HUES6 (cell line): ENCODE data around the gene RTN4.

Experiments
- H3K27ac ChIP-seq: 2 replicates; pipeline ENCODE4 v1.7.0; 2013; ENCODE audit warnings: low read depth, mild to moderate bottlenecking, low read length, inconsistent platforms
- H3K27me3 ChIP-seq: 2 replicates; pipeline ENCODE4 v1.6.1; 2013; ENCODE audit warnings: low read length; ENCODE audit not compliant: control insufficient read depth, insufficient read depth
- H3K36me3 ChIP-seq: 2 replicates; pipeline ENCODE4 v1.6.1; 2013; ENCODE audit warnings: low read length; ENCODE audit not compliant: control insufficient read depth, insufficient read depth
- H3K4me1 ChIP-seq: 2 replicates; pipeline ENCODE4 v1.6.1; 2013; ENCODE audit warnings: low read length; ENCODE audit not compliant: control insufficient read depth, insufficient read depth
- H3K4me3 ChIP-seq: 2 replicates; pipeline ENCODE4 v1.5.1; 2013; ENCODE audit warnings: low read depth, low read length
- H3K9ac ChIP-seq: one replicate; pipeline ENCODE4 v1.6.1; 2013; ENCODE audit warnings: mild to moderate bottlenecking, low read length
- H3K9me3 ChIP-seq: 2 replicates; pipeline ENCODE4 v1.6.1; 2013; ENCODE audit warnings: low read depth, low read length; ENCODE audit not compliant: control insufficient read depth, insufficient read depth

Gene RTN4

DNA sequence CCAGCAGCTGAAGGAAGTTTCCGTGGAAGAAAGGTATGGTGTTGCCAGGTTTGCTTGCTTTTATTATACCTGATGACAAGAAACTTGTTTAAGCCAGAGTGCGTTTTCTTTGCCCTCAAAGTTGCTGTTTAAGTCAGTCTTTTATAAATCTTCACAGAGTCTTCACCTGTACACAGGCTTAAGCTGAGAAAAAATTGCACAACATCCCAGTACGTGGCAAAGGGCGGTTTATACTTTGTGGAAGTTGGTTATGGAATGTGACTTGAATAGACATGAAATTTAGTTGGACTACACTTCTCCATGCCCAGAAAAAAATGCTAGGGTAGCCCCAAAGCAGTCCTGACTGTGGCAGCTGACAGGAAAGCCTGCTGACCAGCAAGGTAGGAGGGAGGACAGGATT lies 121.5 kb downstream of the RTN4 start:
- H3K27me3 ChIP-seq = no peaks in the 10 kb centered on the region
- no peak overlapping the region for H3K4me3 ChIP-seq
- no peak overlapping the region for H3K27ac ChIP-seq
- H3K36me3 ChIP-seq = no peaks in the 10 kb centered on the region
- H3K9me3 ChIP-seq = 0 out of 2 replicates have a peak, but pooled peaks cover 2% of the 10 kb centered on the region
- no peak overlapping the region for H3K9ac ChIP-seq
- no peaks in the 10 kb centered on the region for H3K4me1 ChIP-seq

- no peaks in the 10 kb centered on the region for H3K4me1 ChIP-seq
- no peaks in the 10 kb centered on the region for H3K36me3 ChIP-seq
- no peak overlapping the region for H3K9ac ChIP-seq
- H3K4me3 ChIP-seq = no peak overlapping the region
- H3K9me3 ChIP-seq = 0 out of 2 replicates have a peak, but pooled peaks cover 2% of the 10 kb centered on the region
- no peaks in the 10 kb centered on the region for H3K27me3 ChIP-seq
- H3K27ac ChIP-seq = no peak overlapping the region
These were observed 122.3 kb downstream of the RTN4 start for GRCh38 chr2:54927751-54928615.

- Histone ChIP-seq H3K9me3 (0 out of 2 replicates have a peak, but pooled peaks cover 2% of the 10 kb centered on the region), H3K4me3 (no peak overlapping the region), H3K4me1 (no peaks in the 10 kb centered on the region), H3K9ac (no peak overlapping the region), H3K27ac (no peak overlapping the region), H3K36me3 (no peaks in the 10 kb centered on the region), H3K27me3 (no peaks in the 10 kb centered on the region)
These were observed 123.0 kb downstream of the RTN4 start for GRCh38 chr2:54927085-54927750.

- 0 out of 2 replicates have a peak, but pooled peaks cover 2% of the 10 kb centered on the region for H3K9me3 ChIP-seq
- H3K4me3 ChIP-seq = no peak overlapping the region
- H3K9ac ChIP-seq = no peak overlapping the region
- H3K4me1 ChIP-seq = no peaks in the 10 kb centered on the region
- no peak overlapping the region for H3K27ac ChIP-seq
- H3K36me3 ChIP-seq = no peaks in the 10 kb centered on the region
- H3K27me3 ChIP-seq = no peaks in the 10 kb centered on the region
These were observed 125.2 kb downstream of the RTN4 start for GRCh38 chr2:54925022-54925421.

DNA sequence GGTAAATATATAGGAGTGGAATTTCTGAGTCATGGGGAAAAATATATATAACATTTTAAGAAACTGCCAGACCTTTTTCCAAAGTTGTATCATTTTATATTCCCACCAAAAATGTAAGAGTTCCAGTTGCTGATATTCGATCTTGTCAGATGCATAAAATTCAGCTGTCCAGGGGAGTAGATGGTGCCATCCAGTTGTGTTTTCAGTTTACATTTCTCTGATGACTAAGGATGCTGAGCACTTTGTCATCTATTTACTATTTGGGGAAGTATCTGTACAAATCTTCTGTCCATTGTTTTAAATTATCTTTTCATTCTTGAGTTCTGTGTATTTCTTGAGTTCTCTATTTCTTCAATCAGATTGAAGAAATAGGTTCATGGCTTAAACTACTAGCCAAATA lies 126.1 kb downstream of the RTN4 start:
- no peaks in the 10 kb centered on the region for H3K36me3 ChIP-seq

More for the DNA sequence above, 126.1 kb downstream of the RTN4 start:
- Histone ChIP-seq H3K9me3 (0 out of 2 replicates have a peak, but pooled peaks cover 2% of the 10 kb centered on the region), H3K27me3 (no peaks in the 10 kb centered on the region), H3K4me1 (no peaks in the 10 kb centered on the region), H3K27ac (no peak overlapping the region), H3K4me3 (no peak overlapping the region), H3K9ac (no peak overlapping the region)
